ENCODE results near the gene UNC45A.
"Not testable (repeated sequence)": the region's sequence is repeated elsewhere in the genome, so short reads cannot be mapped to it uniquely, and the experiment has no call there.

The UNC45A gene

DNA sequence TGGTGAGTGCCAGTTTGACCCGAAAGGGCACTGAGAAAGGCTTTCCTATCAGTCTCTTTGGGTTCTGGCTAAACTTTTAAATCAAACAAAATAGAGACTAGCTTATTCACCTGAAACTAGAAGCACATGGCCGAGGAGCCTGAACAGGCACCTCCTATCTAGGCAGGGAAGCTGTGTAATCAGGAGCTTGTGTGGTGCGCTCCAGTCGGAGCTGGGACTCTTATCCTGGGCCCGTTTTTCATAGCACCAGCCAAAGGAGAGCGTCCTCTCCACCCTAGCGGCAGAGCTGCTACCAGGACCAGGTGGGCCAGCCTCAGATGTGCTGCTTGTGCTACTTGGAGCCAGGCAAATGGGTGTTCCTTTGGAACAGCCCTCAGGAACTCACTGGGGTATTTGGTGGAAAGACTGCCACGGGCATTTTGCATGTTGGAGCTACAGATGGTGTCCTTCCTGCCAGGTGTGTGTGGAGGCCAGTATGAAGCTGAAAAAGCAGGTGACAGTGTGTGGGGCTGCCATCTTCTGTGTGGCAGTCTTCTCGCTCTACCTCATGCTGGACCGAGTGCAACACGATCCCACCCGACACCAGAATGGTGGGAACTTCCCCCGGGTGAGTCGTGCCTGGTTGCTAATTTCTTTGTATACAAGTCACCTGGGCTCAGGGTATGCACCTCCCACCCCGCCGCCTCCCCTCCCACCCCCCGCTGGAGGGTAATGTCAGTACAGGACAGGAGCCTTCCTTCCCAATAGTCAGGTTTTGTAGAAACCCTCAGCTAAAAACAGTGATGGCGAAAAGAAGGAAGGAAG, 31.1 kb upstream of the UNC45A start:
- DNase-seq (ENCODE audit: low read depth), result peak; percentile 11

DNA sequence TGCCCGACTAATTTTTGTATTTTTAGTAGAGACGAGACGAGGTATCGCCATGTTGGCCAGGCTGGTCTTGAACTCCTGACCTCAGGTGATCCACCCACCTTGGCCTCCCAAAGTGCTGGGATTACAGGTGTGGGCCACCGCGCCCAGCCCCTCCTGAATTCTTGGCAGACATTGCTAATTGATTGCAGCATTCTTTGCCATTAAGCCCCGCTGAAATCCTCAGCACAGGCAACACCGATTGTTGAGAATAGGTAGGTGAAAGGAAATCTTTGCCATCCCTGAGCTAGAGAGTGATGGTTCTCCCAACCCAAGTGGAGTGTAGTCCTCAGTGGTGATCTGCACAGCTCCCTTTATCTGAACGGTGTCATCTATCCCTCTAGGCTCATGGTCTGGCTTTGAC, 30.3 kb upstream of the UNC45A start:
- no peak for DNase-seq (ENCODE audit: low read depth)

DNA sequence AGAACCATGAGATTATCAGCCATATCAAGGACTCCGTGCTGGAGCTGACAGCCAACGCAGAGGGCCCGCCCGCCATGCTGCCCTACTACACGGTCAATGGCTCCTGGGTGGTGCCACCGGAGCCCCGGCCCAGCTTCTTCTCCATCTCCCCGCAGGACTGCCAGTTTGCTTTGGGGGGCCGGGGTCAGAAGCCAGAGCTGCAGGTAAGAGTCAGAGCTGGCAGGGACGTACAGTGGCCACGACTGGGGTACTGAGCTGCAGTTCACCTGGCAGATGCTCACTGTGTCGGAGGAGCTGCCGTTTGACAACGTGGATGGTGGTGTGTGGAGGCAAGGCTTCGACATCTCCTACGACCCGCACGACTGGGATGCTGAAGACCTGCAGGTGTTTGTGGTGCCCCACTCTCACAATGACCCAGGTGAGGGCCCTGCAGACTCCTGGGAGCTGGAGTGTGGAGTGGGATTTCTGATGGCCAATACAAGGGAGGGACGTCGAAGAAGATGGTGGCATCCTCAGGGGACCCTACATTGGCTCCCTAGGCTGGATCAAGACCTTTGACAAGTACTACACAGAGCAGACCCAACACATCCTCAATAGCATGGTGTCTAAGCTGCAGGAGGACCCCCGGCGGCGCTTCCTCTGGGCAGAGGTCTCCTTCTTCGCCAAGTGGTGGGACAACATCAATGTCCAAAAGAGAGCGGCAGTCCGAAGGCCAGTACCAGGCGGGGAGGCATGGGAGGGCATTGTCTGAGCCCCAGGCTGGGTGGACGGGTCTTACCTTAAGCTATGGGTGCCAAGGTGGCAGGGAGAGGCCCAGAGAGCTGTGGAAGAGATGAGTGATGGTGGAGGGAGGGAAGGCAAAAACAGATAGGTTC, 29.5 kb upstream of the UNC45A start:
- no peak for DNase-seq (ENCODE audit: low read depth)

DNA sequence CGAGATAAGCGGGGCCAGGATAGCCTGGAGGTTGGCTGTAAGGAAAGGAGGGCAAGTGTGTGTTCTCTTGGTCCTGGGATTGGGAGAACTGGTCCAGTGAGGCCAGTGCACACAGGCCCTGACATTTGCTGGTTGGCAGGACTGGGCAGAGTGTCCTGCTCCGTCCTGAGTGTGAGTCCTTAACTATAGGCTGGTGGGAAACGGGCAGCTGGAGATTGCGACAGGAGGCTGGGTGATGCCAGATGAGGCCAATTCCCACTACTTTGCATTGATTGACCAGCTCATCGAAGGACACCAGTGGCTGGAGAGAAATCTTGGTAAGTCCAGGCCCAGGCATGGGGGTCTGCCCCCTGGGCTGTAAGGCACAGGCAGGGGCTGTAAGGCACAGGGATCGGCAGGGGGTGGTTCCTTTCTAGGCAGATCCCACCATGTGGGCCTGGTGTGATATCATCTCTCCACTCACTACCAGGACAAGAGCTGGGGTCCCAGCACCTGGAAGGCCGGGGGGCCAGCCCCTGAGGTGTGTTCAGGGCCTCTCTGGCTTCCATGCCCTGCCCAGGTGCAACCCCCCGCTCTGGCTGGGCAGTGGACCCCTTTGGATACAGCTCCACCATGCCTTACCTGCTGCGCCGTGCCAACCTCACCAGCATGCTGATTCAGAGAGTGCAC, 28.8 kb upstream of the UNC45A start:
- DNase-seq (ENCODE audit: low read depth), result no peak

DNA sequence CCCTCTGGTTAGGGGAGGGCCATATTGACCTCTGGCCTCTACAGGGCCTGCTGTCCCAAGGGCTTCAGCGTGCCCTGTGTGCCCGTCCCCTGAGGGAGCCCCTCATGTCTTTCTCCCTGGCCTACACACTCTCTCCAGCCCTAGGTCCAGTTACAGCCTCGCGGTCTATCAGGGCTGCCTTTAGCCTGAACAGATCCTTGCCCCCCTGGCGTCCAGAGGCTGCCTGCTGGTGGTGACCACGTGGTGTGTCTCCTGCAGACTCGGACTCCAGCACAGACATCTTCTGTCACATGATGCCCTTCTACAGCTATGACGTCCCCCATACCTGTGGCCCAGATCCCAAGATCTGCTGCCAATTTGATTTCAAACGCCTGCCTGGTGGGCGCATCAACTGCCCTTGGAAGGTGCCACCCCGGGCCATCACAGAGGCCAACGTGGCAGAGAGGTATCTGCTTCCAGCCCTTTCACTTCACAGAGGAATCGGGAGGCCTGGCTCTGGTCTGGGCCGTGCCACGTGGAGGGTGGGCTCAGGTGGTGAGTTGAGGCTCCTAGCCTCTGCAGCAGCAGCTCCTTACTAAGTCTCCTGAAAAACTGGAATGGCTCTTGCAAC, 27.9 kb upstream of the UNC45A start:
- DNase-seq (ENCODE audit: low read depth), result no peak

DNA sequence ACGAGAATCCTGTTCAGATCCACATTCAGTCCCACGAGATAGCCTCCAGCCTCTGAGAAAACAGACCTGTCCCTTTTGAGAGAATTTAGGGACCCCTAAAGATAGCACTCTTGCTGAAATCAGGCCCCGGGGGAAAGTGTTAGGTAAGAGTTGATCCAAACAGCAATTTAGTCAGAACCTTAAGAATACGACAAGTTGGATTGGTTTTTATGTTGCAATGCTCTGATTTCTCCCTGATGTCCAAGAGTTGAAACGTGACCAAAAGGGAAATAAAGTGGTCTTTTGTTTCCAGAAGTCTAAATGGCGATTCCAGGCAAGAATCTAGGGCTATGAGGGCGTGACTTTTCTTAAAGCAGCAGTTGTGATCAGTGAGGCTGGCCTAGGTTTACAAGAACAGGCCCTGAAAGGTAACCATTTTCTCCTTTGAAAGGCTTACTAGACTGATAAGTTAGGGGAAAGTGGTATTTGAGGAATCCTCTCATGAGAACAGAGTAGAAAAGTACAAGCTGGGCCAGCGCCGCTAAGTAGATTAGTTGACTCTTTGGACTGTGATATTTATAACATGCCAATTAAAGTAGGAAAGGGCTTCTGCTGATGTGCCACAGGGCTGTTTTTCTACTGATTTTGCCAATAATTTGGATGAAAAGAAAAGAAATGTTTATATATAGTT, 27.1 kb upstream of the UNC45A start:
- DNase-seq (ENCODE audit: low read depth), result no peak

DNA sequence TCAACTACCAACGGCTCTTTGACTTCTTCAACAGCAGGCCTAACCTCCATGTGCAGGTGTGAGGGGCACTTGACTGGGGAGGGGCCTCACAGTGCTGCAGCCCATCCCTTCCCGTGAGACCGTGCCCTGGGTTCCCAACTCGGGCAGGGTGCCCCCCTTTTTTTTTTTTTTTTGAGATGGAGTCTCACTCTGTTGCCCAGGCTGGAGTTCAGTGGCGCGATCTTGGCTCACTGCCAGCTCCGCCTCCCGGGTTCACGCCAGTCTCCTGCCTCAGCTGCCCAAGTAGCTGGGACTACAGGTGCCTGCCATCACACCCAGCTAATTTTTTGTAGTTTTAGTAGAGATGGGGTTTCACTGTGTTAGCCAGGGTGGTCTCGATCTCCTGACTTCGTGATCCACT, 25.6 kb upstream of the UNC45A start:
- DNase-seq (ENCODE audit: low read depth), result not testable (repeated sequence)

DNA sequence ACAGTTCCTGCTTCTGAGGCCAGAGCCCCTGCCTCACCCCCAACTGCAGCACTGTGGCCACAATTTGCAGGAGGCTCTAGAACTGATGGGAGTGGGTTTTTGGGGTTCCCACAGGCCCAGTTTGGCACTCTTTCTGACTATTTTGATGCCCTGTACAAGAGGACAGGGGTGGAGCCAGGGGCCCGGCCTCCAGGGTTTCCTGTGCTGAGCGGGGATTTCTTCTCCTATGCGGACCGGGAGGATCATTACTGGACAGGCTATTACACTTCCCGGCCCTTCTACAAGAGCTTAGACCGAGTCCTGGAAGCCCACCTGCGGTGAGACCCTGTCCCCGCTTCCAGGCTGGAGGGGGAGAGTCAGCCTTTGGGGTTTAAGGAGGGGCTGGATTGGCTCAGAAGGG, 25.1 kb upstream of the UNC45A start:
- DNase-seq (ENCODE audit: low read depth), result no peak

DNA sequence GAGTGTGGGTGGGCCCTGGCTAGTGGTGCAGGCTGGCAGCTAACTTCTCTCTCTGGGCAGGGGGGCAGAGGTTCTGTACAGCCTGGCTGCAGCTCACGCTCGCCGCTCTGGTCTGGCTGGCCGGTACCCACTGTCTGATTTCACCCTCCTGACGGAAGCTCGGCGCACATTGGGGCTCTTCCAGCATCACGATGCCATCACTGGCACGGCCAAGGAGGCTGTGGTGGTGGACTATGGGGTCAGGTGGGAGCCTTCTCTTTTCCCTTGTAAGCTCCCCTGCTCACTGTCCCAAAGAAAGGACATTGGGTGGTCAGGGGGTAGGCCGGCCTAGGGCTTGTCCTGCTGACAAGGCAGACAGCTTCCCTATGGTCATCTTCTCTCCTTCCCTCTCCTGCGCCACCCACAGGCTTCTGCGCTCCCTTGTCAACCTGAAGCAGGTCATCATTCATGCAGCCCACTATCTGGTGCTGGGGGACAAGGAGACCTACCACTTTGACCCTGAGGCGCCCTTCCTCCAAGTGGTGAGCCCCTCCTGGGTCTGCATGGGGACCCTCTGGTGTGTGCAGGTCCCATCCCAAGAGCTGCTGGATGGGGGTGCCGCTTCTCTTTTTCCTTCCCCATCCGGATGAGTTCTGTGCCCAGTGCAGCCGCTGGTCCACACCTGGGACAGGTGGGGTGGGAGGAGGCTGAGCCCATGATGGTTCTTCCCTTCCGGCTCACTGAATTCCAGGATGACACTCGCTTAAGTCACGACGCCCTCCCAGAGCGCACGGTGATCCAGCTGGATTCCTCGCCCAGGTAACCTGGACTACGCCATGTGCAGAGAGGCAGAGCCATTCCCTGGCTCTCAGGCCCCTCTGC, 24.4 kb upstream of the UNC45A start:
- no peak for DNase-seq (ENCODE audit: low read depth)

DNA sequence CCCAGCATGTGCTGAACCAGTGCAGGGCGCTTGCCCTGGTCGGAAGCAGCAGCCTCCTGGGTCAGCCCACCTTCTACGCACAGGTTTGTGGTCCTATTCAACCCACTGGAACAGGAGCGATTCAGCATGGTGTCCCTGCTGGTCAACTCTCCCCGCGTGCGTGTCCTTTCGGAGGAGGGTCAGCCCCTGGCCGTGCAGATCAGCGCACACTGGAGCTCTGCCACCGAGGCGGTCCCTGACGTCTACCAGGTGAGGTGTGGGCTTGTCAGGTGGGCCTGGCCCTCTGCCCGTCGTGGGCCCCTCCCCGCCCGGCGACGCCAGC, 23.8 kb upstream of the UNC45A start:
- DNase-seq (ENCODE audit: low read depth), result no peak

DNA sequence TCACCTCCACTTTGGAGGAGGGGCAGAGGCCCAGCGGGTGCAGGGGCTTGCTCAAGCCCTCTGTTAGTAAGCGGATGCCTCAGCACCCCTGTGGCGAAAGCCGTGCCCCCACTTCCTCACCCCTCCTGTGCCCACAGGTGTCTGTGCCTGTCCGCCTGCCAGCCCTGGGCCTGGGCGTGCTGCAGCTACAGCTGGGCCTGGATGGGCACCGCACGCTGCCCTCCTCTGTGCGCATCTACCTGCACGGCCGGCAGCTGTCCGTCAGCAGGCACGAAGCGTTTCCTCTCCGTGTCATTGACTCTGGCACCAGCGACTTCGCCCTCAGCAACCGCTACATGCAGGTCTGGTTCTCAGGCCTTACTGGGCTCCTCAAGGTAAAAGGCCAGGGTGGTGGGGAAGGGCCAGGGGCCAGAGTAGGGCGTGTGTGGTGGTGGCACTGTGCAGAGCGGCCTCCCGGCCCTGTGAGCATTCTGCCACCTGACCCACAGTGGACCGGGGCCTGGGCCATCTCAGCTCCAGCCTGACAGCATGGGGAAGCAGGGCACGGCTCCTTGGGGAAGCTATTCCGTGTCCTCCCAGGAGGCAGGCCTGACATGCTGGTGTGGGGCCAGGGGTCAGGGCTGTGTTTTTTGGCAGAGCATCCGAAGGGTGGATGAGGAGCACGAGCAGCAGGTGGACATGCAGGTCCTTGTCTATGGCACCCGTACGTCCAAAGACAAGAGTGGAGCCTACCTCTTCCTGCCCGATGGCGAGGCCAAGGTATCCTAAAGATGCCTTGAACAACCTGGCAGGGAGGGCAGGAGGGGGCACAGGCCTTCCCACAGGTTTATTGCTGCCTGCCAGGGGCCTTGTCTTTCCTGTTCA, 22.9 kb upstream of the UNC45A start:
- DNase-seq (ENCODE audit: low read depth), result no peak

DNA sequence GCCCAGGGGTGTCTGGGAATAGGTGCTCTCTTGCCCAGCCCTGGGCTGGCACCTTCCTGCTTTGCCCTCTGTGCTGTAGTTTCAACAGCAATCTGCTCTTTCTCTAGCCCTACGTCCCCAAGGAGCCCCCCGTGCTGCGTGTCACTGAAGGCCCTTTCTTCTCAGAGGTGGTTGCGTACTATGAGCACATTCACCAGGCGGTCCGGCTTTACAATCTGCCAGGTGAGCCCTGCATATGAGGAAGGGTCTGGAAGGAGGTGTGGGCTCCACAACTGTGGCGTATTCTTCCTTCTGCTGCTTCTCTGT, 22.4 kb upstream of the UNC45A start:
- DNase-seq (ENCODE audit: low read depth), result no peak

DNA sequence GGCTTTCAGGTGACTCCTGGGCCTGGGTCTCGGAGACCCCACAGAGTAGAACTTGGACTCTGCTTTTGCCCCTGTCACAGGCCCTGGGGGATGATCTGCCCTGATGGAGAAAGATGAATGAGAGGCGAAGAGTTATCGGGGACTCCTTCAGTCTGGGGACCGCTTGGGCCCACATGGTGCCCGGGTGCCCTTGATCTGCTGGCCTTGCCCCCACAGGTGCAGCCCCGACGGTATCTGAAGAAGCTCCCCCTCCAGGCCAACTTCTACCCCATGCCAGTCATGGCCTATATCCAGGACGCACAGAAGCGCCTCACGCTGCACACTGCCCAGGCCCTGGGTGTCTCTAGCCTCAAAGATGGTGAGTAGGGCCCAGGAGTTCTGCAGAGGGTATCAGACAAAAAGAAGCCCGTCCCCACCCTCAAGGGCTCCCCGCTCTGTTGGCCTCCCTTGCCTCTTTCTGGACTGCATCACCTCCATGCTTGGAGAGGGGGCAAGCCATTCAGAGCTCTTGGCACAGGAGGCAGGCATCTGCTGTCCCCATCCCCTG, 21.6 kb upstream of the UNC45A start:
- no peak for DNase-seq (ENCODE audit: low read depth)

DNA sequence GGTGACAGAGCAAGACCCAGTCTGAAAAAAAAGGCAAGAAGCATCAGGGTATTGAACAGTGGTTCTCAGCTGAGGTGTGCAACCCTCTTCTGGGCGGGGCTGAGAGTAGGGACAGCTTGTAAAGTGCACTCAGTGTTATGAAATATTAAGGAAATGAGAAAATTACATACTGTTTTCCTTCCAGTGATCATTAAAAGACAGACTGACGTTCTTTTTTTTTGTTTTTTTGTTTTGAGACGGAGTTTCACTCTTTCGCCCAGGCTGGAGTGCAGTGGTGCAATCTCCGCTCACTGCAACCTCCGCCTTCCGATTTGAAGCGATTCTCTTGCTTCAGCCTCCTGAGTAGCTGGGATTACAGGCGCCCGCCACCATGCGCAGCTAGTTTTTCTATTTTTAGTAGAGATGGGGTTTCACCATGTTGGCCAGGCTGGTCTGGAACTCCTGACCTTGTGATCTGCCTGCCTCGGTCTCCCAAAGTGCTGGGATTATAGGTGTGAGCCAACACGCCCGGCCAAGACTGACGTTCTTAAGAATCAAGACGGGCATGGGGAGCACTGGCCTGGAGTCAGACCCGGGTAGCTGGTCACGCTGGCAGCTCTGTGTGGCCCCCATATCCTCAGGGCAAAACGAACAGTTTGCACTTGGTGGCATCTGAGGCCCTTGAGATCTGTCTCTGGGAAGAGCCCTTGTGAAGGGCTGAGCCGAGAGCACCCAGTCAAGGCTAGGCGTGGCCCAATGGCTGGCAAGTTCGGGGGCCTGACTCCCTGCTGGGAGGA, 20.6 kb upstream of the UNC45A start:
- no peak for DNase-seq (ENCODE audit: low read depth)

DNA sequence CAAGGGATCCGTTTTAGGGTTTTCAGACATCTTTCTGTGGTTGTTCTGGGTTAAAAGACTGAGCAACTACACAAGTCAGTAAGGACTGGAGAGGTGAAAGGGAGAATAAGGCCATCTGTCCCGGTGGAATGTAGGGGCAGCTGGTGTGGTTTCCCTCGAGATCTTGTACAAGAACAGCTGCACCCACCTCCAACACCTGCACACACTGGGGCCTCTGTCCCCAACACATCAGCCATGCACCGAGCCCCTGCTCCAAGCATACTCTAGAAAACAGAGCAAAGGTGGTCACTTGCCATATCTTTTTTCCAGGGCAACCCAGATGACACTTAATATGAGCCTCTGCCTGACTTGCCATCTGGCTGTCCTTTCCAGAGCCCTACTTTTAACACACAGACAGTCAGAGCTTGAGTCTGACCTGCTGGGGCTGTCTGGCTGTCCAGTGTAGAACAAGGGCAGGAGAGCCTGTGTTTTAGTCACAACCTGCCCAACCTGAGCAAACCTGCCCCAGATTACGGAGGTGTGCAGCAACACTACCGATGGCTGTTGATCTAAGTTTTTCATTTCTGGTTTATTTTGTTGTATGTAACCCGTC, 19.8 kb upstream of the UNC45A start:
- no peak for DNase-seq (ENCODE audit: low read depth)

DNA sequence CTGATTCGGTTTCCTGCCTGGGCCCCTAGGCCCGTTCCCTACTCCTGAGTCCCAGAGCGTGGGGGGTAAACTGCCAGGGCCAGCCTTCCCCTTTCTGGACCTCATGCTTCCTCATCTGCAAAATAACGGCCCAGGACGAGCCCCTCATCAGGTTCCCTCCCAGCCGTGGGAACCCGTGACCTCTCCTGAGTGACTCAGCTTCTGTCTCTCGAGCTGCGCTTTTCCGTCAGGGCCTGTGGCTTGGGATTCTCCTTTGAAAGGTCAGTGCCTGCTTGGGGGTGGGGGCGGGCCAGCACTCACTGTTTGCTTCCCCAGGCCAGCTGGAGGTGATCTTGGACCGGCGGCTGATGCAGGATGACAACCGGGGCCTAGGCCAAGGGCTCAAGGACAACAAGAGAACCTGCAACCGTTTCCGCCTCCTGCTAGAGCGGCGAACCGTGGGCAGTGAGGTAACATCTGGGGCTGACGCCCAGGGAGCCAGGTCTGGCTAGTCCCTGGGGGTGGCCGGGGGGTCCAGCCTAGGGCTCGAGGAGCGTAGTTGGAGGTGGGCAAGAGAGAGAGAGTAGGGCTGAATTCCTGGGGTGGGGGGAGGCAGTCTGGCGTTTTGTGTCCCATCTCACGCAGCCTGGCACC, 19.2 kb upstream of the UNC45A start:
- no peak for DNase-seq (ENCODE audit: low read depth)

DNA sequence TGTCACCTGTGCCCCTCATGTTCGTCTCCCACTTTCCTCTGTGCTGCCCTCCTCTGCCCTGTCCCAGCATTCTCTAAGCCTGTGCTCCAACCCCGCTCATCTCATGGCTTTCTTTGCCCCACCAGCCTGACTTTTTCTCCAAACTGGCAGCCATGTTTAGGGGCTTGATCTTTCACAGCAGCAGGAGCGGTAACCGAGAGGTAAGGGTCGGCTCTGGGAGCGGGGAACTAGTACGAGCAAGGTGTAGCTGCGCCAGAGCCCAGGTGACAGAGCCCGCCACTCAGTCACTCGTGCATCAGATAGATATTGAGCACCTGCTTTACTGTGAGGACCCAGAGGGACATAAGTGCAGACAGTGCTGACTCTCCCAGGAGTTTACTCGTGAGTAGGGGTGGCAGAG, 18.6 kb upstream of the UNC45A start:
- no peak for DNase-seq (ENCODE audit: low read depth)

DNA sequence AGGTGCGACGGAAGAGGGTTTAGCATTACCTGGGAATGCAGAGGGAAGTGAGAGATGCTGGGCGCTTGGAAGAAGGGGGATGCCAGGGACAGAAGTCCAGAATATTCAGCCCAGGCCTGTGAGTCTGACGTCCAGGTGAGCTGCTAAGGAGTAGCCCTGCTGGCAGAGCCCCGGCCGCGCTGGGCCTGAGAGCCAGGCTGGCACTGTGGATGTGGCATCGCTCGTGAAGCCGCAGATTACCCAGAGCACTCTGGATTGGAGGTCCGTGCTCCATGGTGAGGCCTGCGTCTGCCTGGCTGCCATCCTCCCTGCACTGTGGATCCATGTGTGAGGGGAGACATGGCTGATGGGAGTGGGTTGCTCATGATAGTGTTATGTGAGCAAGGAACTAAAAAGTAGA, 17.5 kb upstream of the UNC45A start:
- DNase-seq (ENCODE audit: low read depth), result no peak
